Stromal cell of bone marrow (primary cell): Measurements from ENCODE around the gene FAM20C.

Experiments used
- DNase-seq: peaks from one replicate; pipeline ENCODE4 v3.0.0-alpha.2; 2012; ENCODE audit warnings: low read depth

FAM20C gene

GRCh38 chr7:307970-308369 is 115.6 kb downstream of the FAM20C start:
- no peak for DNase-seq

- no peak for DNase-seq
These were observed 117.3 kb downstream of the FAM20C start for GRCh38 chr7:309586-310228.
